IPS DF 19.7 (cell line): Measurements from ENCODE around the gene GRK3.
"Not testable (repeated sequence)": the region's sequence is repeated elsewhere in the genome, so short reads cannot be mapped to it uniquely, and the experiment has no call there.

ENCODE experiments used
- DNase-seq: peaks from one replicate; pipeline ENCODE4 v3.0.0-alpha.2; 2013; ENCODE audit warnings: low read depth, low spot score

GRK3 gene

GRCh38 chr22:25564320-25564978 is at the start of gene GRK3:
TSS of gene GRK3 (plus strand) at chr22:25564675. CDS start at chr22:25565041, 366 bp downstream.
- DNase-seq: no peak

- DNase-seq: no peak
Observed at GRCh38 chr22:25518000-25518663, 46.3 kb upstream of the GRK3 start.

GRCh38 chr22:25525376-25525775 is 39.1 kb upstream of the GRK3 start:
- DNase-seq: no peak

- not testable (repeated sequence) for DNase-seq
Observed at GRCh38 chr22:25525804-25526584, 38.5 kb upstream of the GRK3 start.

GRCh38 chr22:25527016-25527415 is 37.5 kb upstream of the GRK3 start:
- not testable (repeated sequence) for DNase-seq

GRCh38 chr22:25528068-25528467 is 36.4 kb upstream of the GRK3 start:
- DNase-seq: not testable (repeated sequence)

- DNase-seq: not testable (repeated sequence)
Observed at GRCh38 chr22:25529059-25529458, 35.4 kb upstream of the GRK3 start.

- not testable (repeated sequence) for DNase-seq
Observed at GRCh38 chr22:25529541-25530137, 34.8 kb upstream of the GRK3 start.

- DNase-seq: not testable (repeated sequence)
Observed at GRCh38 chr22:25531677-25532076, 32.8 kb upstream of the GRK3 start.

GRCh38 chr22:25534724-25535123 is 29.8 kb upstream of the GRK3 start:
- DNase-seq: no peak

GRCh38 chr22:25536589-25536988 is 27.9 kb upstream of the GRK3 start:
- no peak for DNase-seq

- no peak for DNase-seq
Observed at GRCh38 chr22:25540166-25540907, 24.1 kb upstream of the GRK3 start.

- no peak for DNase-seq
Observed at GRCh38 chr22:25540908-25541660, 23.4 kb upstream of the GRK3 start.

GRCh38 chr22:25542191-25542590 is 22.3 kb upstream of the GRK3 start:
- no peak for DNase-seq

- DNase-seq: no peak
Observed at GRCh38 chr22:25542720-25543402, 21.6 kb upstream of the GRK3 start.

GRCh38 chr22:25545146-25545545 is 19.3 kb upstream of the GRK3 start:
- DNase-seq: no peak

- no peak for DNase-seq
Observed at GRCh38 chr22:25545672-25546071, 18.8 kb upstream of the GRK3 start.

- no peak for DNase-seq
Observed at GRCh38 chr22:25546242-25546641, 18.2 kb upstream of the GRK3 start.

- DNase-seq: no peak
Observed at GRCh38 chr22:25546751-25547150, 17.7 kb upstream of the GRK3 start.

GRCh38 chr22:25548866-25549464 is 15.5 kb upstream of the GRK3 start:
- DNase-seq: no peak
